Measurements from ENCODE around the gene MEIOC.

DNA sequence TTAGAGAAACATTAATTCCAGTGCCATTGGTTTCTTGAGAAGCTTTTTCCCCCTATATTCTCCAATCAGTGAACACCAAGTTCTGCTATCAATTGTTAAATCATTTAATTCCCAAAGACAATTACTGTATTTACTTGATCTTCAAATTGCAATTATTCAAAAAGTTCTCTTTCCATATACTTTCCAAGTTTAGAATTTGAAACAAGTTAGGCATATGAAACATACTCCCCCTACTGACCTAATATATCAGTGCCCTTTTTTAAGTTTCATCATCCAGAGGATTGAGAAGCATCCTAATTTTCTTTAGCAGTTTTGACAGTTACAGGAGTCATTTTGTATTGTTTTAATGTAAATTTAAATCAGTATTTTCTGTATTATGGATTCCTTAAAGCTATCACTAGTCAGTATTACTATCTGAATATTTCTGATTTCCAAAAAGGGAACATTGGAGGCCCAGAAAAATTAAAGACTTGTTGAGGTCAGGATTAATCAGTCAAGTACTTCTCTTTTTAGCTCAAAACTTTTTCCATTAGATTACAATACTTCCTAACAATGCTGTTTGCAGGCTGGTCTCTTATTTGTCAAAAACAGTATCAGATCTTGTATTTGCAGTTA lies 16.3 kb downstream of the MEIOC start:
- TF ChIP-seq, protein P1, sequence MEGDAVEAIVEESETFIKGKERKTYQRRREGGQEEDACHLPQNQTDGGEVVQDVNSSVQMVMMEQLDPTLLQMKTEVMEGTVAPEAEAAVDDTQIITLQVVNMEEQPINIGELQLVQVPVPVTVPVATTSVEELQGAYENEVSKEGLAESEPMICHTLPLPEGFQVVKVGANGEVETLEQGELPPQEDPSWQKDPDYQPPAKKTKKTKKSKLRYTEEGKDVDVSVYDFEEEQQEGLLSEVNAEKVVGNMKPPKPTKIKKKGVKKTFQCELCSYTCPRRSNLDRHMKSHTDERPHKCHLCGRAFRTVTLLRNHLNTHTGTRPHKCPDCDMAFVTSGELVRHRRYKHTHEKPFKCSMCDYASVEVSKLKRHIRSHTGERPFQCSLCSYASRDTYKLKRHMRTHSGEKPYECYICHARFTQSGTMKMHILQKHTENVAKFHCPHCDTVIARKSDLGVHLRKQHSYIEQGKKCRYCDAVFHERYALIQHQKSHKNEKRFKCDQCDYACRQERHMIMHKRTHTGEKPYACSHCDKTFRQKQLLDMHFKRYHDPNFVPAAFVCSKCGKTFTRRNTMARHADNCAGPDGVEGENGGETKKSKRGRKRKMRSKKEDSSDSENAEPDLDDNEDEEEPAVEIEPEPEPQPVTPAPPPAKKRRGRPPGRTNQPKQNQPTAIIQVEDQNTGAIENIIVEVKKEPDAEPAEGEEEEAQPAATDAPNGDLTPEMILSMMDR (IDR thresholded peaks at IDR 0.05), result peak; percentile 20 to 58 (median 54)
- TF ChIP-seq POLR2A (IDR thresholded peaks at IDR 0.05), result no peak
